DMS153 treated with DMSO at 0.1 percent for 48 hours (cell line): ENCODE data around the gene IRF9.
A peak's percentile ranks its signal among the peaks of the same experiment; 100 is the strongest.

Experiments
- DNase-seq: peaks from one replicate; lab custom pipeline; 2025; ENCODE audit not compliant: unreplicated experiment; lab: John Stamatoyannopoulos, UW

Gene IRF9

DNA sequence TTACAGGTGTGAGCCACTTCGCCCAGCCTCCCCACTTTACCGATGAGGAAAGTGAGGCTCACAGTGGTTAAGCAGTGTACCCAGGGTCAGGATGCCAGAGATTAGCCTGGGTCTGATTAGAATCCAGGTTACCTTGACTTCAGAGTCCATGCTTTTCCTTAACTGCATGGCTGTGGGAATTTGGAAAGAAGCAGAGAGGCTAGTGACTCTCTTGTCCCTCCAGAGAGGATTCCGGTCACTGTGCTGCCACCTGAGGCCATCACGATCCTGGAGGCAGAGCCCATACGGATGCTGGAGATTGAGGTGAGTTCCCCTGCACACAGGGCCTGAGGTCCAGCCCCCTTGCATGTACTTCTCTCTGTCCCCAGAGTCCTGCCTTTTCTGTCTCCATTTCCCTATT lies 15.5 kb downstream of the IRF9 start:
- no peak for DNase-seq

DNA sequence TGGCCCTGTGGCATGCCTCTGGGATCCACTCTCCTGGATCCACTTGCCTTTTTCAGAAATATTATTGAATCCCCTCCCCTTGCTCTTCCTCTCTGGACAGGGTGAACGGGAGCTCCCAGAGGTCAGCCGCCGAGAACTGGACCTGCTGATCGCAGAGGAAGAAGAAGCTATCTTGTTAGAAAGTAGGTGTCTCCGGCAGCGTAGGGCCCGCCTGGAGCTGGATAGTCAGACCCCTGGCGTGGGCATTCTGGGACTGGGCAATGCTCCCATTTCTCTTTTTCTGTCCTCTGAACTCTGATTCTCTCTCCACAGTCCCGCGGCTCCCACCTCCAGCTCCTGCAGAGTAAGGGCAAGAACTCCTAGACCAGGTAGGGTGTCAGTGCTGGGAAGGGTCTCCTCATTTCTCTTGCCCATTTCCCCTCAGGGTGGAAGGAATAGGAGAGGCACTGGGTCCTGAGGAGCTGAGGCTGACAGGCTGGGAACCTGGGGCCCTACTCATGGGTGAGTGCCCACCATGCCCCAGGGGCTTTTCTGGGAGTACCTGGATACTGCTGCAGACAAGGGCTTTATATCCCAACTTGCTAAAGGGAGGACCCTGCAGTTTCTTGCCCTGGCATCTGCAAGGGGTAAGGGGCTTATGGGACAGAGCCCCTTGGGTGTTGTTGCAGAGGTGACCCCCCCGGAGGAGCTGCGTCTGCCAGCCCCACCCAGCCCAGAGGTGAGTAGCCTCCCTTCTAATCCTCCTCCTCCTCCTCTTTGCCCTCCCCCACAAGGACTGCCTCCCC lies 16.2 kb downstream of the IRF9 start:
- DNase-seq: no peak

- DNase-seq: no peak
Measured at GRCh38 chr14:24177891-24178290, 16.8 kb downstream of the IRF9 start.

- DNase-seq: no peak
Measured at GRCh38 chr14:24178399-24179178, 17.5 kb downstream of the IRF9 start.

GRCh38 chr14:24179294-24179960 lies 18.4 kb downstream of the IRF9 start:
- no peak for DNase-seq

GRCh38 chr14:24179961-24180796 lies 19.1 kb downstream of the IRF9 start:
- DNase-seq: no peak

DNA sequence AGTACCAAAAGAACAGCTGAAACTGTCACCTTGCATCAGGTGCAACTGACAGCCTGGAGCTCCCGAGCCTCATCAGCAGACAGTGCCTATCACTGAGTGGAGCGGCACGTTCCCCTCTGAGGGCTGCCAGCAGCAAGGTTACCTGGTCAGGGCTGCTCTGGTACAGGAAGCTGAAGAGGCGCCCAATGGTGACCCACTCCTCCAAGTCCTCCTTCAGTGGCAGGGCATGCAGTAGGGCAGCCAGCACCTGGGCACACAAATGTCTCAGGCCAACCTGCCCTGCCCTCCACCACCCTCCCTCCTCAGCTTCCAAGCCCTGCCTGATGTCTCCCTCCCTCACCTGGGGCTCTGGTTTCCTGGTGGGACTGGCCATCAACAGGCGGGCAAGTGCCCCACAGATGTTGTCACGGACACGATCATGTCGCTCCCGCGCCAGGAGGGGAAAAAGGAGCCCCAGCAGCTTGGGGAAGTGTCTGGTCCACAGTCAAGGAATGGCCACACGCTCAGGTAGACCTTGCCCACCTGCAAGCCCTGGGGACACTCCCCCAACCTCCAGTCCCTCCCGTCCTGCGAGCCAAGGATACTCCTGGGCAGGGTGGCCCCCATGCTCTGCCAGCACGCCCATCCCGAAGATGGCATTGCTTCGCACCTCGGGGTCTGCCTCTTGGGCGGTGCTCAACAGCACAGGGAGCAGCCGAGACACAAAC lies 20.5 kb downstream of the IRF9 start:
- no peak for DNase-seq

- no peak for DNase-seq
Measured at GRCh38 chr14:24182110-24182882, 21.2 kb downstream of the IRF9 start.

DNA sequence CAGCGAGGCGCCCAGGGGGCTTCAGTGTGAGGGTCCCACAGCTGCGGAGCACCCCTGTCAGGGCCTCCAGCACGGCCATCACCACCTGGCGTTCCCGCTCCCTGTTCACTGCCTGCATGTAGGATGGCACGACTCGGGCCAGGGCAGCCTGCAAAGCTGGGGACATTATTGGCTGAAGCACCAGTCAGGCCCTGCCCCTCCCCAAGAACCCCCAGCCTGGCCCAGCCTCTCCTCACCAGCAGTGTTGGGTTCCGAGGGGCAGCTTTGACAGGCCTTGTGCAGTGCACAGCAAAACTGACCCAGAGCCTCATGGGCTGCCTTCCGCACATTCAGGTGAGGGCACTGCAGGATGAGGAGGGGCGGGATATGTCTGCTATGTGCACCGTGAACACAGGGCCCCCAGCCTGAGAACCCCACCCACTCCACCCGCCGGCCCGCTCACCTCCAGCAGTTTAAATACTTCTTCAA lies 22.0 kb downstream of the IRF9 start:
- DNase-seq: no peak

GRCh38 chr14:24184104-24184970 lies 23.3 kb downstream of the IRF9 start:
- DNase-seq: no peak

GRCh38 chr14:24185026-24185425 lies 24.0 kb downstream of the IRF9 start:
- no peak for DNase-seq

- DNase-seq: no peak
Measured at GRCh38 chr14:24185741-24186140, 24.7 kb downstream of the IRF9 start.

- no peak for DNase-seq
Measured at GRCh38 chr14:24186831-24187538, 25.9 kb downstream of the IRF9 start.

DNA sequence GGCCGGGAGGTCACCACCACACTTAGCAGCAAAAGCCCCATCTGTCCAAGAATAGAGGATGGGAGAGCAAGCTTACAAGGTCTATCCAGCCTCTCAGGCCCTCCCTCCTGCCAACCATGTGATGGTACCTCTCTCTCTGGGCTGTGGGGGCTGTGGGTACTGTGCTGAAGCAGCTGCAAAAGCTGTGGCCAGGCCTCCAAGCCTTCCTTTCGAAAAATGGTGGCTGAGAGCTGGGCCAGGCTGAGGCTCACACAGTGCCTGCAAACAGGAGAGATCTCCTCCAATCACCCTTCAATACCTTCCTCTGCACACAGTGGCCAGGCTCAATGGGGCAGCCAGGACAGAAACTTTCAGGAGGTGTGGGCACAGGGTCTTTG lies 26.5 kb downstream of the IRF9 start:
- DNase-seq: no peak

DNA sequence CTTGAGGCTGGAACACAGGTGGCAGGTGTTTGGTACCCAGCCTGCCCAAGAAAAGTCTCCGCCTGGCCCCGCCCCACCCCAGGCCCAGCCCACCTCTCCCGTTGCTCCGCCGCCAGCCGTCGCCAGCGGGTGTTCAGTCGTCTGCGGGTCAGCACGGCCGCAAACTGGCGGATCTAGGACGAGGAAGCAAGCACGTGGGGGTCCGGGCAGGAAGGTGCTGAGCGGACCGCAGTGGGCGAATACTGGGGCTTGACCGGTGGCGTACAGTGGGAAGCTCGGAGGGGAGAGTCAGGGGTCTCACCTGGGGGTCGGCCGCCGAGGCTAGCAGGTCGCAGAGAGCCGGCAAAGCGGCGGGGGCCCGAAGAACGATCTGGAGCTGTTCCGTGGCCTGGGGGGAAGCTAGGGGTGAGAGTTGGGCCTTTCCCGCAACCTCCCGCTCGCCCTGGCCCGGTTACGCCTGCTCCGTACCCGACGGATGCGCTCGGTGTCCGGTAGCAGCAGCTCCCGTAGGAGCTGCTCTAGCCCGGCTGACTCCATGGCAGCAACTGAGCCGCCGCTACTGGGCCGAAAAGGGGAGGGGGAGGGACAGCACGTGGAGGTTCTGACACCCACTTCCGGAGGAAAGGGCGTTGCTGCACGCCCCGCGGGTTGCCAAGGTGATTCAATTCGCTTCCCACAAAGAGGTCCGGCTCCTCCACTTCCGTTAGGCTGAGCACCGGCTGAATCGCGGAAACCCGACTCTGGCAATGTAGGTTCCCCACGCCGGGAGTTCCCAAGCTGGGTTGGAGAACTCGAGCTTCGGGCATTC lies 27.4 kb downstream of the IRF9 start, which contains the start of gene IPO4:
Gene IPO4, minus strand, starts transcription at position 566 of the 808 bp plus-strand sequence. Its CDS starts 29 bp downstream, at position 537.
- DNase-seq: peak; percentile 95

GRCh38 chr14:24189059-24189375 lies 28.0 kb downstream of the IRF9 start:
- DNase-seq: no peak

DNA sequence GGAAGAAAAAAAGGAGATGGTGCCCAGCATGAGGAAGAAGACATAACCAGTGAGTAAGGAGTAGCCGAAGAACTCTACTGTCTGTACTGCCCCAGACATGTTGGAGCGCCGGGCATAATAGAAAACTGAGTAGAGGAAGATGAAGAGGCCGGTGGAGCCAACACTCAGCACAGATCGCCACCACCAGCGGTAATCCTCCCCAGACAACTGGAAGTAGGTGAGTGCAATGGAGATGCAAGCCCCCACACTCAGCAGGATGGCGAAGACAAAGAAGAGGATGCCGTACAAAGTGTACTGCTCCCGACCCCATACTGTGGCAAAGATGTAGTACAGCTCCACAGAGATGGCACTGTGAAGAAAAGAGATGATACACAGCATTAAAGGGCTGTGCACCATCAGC lies 28.4 kb downstream of the IRF9 start:
- no peak for DNase-seq
